SHP77 treated with DMSO at 0.1 percent for 48 hours (cell line): Measurements from ENCODE around the gene UBE2M.
"Not testable (repeated sequence)": the region's sequence is repeated elsewhere in the genome, so short reads cannot be mapped to it uniquely, and the experiment has no call there.

Experiments
- DNase-seq: peaks from one replicate; lab custom pipeline; 2025; lab: John Stamatoyannopoulos, UW

UBE2M gene

DNA sequence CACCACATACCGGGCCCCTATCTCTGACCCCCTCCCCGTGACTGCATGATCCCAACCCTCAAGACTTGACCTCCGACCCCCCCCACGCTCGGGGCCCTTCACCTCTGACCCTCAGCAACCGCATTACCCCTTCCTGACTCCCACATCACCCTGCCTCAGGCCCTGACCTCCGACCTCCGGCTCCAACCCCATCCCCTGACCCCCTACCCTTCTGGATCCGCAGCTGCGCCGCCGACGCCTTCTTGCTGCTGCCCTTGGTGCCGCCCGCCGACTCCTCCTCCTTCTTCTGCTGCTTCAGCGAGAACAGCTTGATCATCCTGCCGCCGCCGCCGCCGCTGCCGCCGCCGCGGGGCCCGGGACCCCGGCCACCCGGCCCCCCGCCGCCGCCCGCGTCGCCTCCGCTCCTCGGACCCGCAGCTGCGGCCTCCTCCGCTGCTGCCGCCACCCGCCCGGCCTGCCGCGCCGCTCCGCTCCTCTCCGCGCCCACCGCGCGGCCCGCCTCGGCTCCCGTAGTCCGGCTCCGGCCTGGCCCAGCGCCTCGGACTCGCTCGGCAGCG lies at the start of gene UBE2M:
UBE2M (minus strand) TSS at position 546 of the 557 bp plus-strand sequence; CDS start at position 316, 230 bp downstream.
- no peak for DNase-seq

DNA sequence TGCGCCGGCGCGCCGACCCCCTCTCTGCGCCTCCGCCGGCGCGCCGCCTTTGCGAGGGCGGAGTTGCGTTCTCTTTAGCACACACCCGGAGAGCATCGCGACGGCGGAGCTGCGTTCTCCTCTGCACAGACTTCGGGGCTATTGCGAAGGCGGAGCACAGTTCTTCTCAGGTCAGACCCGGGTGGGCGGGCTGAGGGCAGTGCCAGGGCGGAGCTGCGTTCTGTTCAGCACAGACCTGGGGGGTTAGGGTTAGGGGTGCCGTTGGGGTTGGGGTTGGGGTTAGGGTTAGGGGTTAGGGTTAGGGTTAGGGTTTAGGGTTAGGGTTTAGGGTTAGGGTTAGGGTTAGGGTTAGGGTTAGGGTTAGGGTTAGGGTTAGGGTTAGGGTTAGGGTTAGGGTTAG lies 48.8 kb upstream of the UBE2M start:
- DNase-seq, result not testable (repeated sequence)

DNA sequence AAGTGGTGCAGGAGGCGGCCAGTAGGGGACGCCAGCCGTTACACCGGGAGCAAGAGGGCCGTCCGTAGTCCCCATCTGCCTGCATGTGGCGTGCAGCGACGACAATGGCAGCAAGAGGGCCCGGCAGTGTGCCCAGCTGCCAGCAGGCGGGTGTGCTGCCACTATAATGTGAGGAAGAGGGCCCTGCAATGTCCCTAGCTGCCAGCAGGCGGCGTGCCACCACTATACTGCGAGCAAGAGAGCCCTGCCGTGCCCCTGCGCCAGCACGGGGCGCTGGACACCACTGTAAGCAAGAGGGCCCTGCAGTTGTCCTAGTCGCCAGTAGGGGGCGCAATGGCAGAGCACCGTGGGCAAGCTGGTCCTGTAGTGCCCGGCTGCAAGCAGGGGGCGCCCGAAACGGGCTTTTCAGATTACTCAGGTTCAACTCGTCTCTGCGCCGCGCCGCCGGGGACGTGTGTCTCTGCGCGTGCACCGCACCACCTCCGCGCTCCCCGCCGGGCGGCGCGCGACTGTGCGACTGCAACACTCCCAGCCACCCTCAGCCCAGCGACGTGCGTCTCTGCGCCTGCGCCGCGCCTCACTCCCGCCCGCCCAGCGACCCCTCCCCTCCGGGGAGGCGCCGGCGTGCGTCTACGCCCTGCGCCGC lies 48.0 kb upstream of the UBE2M start:
- not testable (repeated sequence) for DNase-seq

DNA sequence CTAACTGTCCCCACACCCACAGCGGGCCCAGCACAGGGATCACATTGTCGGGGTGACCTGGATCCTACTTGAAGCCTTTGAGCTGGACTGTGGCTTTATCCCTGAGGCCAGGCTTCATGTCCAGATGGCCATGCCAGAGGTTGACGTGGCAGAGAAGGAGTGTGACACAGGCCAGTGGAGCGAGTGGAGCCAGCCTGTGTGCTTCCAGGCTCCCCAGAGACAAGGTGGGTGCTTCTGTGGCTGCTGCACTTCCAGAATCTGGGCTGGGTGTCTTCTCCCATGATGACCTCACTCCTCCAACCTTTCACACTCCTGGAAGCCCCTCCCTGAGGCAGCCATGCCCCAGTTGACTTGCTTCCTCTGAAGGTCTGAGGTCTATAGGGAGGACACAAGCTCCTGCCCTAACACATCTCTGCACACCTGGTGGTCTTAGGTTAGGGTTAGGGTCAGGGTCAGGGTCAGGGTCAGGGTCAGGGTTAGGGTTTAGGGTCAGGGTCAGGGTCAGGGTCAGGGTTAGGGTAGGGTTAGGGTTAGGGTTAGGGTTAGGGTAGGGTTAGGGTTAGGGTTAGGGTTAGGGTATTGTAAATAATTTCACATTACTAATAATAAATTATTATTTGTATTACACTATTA lies 27.8 kb upstream of the UBE2M start:
- no peak for DNase-seq

DNA sequence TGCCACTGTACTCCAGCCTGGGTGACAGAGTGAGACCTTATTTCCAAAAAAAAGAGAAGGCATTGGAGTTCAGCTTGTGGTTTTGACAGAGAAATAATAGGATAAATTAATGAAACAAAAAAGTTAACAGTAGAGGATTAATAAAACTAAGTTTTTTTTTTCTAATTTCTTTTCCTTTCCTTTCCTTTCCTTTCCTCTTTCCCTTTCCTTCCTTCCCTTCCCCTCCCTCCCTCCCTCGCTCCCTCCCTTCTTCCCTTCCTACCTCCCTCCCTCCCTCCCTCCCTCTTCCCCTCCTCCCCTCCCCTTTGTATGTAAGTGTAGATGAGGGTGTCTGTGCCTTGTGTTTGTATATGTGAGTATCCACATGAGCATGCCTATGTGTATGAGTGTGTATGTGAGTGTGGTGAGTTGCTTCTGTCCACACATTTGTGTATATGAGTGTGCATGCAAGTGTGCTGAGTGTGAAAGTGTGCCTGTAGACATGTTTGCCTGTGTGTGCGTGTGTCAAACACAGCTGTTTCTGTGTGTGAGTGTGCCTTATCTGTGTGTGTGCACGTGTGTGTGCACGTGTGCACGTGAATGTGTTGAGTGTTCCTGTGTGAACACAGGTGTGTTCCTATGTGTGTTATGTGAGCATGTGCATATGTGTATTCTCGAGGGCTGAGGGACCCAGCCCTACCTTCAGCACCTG lies 27.2 kb upstream of the UBE2M start:
- DNase-seq, result no peak

DNA sequence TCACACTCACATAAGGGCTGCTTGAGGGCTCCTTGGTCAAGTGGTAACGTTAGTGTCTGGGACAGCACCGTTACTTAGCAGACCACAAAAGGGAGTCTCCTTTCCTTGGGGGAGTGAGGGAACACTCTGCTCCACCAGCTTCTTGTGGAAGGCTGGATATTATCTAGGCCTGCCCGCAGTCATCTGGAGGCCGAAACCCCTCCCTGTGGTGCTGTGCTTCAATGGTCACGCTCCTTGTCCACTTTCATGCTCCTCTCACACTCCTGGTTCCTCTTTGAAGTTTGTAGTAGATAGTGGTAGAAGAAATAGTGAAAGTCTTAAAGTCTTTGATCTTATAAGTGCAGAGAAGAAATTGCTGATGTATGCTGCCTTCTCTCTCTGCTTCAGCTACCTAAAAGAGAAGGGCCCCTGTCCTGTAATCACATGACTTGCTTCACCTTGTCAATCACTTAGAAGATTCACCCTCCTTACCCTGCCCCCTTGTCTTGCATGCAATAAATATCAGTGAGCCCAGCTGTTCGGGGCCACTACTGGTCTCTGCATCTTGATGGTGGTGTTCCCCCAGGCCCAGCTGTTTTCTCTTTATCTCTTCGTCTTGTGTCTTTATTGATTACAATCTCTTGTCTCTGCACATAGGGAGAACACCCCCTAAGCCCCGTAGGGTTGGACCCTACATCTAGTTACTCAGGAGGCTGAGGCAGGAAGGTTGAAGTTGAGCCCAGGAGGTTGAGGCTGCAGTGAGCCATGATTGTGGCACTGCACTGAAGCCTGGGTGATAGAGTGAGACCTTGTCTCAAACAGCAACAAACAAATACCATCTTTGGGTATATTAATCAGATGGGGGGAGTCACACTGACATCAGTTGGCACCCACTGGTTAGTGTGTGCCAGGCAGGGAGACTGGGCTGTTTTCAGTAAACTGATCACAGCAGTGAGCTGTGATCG lies 26.4 kb upstream of the UBE2M start:
- no peak for DNase-seq

DNA sequence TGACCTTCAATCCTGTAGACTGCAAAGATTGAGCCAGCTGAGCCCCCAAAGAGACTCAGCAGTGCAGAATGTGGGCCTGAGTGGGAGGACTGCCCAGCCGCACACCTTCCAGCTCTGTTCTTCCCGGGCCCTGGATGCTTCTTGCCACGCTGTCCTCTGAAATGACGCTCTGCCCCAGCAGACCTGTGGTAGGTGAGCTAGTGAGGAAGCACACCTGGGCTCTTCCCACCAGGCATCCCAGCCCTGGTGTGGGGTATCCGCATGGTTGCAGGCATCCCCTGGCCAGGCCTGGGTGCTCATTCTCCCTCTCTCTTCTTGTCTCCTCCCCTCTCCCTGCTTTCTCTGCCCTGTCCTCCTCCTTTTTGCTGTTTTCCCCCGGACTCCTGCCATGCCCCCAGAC lies 24.6 kb upstream of the UBE2M start:
- no peak for DNase-seq

DNA sequence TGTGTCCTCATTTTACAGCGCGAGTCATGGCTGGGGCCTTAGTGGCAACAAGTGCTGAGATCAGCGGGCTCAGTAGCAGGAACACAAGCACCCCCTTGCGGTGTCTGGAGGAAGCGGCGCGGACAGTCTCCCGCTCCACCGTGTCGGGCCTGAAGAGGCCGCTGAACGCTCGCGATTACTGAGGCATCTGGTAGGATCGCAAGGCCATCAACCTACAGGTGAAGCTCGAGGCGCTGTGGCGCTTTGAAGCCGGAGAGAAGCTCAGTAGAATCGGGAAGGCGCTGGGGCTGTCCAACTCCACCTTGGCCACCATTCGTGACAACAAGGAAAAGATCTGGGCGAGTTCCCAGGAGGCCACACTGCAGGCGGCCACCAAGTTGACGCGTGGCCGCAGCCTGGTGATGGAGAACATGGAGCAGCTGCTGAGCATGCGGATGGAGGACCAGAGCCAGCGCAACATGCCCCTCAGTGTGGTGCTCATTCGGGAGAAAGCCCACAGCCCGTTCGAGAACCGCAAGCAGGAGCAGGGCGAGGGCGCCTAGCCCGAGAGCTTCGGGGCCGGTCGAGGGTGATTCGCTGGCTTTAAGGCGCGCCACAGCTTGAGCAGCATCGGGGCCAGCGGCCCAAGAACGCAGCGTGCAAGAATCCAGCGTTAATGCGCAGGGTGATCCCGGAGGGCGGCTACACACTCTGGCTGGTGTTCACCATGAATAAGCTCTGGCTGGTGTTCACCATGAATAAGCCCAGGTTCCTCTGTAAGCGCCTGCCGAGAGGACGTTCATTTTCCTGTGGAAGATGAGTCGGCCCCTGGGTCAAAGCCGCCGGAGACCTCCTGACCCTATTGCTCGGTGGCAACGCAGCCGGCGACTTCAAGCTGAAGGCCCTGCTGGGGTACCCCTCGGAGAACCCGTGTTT lies 23.1 kb upstream of the UBE2M start:
- DNase-seq, result no peak

DNA sequence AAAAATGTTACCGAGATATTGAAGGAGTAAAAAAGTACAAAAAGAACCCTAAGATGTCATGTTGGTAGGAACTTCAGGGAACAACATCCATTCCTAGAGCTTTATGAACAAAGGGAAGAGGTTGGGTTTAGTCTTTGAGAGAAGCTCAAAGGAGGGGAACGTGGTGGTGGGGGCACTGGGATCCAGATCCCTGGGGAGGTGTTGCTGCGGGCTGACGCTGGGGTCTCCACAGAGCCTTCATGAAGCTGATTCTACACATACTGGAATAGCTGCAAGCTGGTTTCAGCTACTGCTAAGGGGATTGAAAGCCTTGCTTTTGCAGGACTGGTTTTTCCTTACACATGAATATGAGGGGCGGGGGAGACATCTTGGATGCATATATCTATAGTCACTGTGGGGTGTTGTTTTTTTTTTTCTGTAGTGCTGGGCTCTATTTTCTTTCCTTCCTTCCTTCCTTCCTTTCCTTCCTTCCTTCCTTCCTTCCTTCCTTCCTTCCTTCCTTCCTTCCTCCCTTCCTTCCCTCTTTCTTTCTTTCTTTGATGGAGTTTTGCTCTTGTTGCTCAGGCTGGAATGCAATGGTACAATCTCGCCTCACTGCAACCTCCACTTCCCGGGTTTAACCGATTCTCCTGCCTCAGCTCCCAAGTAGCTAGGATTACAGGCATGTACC lies 21.2 kb upstream of the UBE2M start:
- no peak for DNase-seq

DNA sequence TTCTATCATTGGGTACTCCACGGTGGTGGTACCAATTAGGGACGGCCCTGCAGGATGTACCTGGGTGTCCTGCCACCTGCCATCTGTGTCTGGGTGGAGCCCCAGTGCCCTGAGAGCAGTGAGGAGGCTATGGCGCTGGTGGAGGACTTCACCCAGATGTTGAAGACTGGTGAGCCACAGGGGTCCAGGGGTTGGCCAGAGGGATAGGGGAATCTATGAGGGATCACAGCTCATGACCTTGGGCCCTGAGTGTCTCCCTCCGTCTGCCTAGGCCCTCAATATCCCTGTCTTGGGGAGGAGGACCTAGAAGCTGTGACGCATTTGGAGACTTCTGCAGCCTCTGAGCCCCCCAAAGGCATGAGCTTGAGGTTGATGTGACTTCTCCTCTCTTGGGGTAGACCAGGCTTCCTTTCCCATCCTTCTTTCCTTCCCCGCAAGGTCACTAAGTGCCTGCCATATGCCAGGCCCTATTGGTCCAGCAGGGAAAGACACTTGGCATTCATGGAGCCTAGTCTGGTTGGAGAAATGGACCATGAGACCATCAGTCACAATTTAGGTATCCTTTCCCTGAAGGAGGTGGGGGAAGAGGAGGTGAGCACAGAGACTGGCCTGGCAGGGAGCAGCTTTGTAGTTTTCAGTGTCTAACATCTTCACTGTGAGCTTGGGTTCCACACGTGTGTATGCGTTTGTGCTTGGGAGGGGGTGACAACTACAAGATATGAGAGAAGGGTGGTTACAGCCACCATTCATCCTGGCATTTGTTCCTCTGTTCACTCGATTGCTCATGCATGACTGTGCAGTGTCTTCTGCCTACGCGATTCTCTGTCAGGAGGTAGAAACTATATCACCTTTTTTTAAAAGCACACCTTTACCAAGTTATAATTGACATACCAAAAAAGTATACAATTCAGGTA lies 19.9 kb upstream of the UBE2M start:
- DNase-seq, result no peak

DNA sequence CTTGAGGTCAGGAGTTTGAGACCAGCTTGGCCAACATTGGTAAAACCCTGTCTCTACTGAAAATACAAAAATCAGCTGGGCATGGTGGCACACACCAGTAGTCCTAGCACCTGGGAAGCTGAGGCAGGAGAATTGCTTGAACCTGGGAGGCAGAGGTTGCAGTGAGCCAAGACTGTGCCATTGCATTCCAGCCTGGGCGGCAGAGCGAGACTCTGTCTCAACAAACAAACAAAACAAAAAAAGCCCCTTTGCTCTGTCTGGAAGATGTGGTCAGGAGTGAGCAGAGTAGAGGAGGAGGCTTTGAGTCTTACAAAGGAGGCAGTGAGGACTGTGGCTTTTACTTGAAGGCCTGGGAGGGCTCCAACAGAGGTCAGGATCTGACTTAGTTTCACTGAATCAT lies 19.2 kb upstream of the UBE2M start:
- not testable (repeated sequence) for DNase-seq

DNA sequence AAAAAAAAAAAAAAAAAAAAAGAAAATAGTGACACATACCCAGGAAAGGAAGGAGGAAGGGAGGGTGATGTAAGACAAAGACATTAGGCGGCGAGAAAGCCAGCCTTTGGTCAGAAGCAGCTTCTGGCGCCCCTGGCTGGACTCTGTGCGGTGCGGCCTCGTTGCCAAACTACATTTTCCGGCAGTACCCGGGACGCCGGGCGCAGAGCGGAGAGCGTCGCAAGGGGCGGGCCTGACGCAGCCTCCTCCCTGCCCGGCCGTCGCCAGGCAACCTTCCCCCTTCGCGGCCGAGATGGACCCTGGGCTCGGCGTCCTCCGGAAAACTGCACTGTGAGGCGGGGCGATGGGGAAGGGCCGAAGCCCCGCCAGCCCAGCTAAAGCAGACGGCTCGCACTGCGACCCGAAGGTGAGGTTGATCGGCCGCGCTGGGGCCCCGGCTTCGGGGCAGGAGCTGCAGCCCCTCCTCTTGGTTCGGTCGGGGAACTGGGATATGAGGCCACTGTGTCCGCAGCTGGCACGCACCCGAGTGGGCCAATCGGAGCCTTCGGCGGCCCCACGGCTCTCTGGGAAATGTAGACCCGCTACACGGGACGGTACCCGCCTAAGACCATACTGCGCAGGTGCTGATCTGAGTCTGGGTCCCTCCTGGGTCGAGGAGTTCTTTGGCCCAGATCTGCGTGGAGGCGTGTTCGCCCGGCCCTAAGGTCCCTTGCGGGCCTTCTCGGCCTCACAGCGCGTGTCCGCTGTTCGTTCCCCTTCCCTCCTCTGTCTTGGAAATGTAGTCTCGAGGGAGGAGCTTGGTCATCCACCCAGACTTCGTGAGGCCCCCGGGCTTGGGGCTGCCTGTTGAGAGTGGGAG lies 17.0 kb upstream of the UBE2M start:
- DNase-seq, result no peak

DNA sequence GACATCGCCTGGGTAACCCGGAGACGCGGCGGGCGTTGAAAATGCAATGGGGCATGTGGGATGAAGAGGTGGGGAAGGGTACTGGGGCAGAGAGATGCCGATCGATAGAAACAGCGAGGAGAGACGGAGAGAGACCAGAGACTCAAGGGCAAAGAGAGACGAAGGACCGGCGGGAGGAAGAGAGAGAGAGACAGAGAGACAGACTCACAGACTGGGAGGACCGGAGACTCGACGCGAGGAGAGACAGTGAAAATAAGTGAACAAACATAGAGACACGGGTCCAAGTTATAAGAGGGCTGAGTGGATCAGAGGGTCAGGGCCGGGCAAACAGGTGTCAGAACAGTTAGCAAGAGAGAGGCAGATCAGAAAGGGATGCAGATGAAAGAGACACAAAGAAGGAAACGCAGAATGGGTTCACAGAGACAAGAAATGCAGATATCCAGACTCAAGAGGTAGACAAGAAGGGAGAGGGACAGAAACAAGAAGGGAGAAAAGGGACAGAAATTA lies 15.3 kb upstream of the UBE2M start:
- no peak for DNase-seq

DNA sequence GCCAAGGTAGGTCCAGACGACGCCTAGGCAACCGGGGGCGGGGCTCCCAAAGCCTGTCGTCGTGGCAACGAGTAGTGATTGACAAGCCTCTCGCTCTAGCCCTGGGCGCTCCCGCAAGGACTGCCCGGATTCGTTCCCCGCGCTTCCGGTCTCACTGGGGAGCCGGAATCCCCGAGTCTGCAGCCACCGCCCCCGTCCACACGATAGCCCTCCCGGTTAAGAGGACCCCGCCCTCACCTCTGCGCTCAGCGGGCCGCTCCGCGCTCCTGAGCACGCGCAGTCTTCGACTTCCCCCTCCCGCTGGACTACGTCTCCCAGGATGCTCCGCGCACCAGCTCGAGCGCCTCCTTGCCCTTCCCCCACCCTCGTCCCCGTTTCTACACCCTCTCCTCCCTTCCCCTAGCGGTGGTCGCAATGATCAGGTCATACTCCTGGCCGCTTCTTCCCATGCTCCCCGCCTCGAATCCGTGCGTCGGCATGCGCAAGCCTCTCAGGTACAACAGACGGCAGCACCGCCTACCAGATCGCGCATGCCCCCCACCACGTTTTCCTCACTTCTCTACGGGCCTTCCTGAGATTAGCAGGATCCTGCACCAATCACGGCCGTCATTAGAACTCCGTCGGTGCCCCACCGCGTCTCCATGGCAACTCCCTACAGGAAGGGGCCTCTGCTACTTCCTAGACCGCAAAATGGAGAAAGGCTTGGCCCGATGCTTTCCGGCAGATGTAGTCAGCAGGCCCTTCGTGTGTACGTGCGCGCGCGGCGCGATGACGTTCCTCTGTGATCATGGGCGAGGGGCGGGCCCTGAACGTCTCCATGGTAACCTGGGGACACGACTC lies 14.6 kb upstream of the UBE2M start, which contains the start of gene MZF1:
MZF1 (minus strand) TSS at position 518 of the 840 bp plus-strand sequence. CDS start 1,946 bp downstream, outside the sequence.
- DNase-seq, result no peak

DNA sequence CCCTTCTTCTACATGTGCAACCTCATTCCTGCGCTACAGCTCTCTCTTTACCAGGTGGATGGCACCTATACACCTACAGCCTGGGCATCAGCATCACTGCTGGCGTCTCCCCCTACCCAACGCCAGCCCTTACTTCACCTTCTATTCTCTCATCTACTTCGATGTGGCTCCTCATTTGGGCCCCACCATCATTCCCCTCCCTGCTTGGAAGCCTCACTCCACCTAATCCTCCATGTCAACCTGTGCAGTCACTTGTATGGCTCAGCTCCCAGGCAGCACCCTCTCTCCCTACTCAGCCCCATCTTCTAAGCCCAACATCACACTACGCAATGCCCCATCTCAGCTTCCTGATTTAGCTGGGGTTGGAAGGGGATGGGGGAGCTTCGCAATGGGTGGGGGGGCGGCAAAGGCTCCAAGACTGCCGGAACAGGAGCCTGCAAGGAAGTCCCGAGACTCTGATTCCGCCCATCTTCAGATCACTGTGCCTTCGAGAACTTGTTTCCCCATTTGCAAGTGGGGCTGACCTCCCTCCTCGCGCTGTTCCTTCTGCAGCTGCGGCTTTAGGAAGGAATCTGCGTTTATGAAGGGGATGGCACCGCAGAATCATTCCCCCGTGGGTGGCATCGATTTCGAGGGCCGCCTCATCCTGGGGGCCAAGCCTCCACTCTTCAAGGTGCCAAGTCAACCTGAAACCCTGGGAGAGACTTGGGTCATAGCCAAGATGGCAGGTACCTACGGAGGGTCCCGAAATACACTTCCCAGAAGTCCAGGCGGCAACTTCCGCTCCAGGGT lies 13.8 kb upstream of the UBE2M start:
- no peak for DNase-seq

DNA sequence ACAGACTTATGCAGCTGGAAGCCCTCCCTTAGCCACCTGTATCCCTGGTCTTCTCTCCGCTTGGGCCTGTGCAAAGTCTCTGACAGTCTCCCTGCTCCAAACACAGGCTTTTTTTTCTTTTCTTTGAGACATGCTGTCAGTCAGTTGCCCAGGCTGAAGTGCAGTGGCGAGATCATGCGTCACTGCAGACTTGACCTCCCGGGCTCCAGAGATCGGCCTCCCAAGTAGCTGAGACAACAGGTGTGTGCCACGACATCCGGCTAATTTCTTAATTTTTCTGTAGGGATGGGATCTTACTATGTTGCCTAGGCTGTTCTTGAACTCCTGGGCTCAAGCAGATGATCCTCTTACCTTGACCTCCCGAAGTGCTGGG lies 13.2 kb upstream of the UBE2M start:
- no peak for DNase-seq
